ENCODE results near the gene ZIM2.

The ZIM2 gene

GRCh38 chr19:56806639-56807038 lies 33.9 kb downstream of the ZIM2 start:
- DNase-seq, result no peak

GRCh38 chr19:56778351-56778750 lies 62.2 kb downstream of the ZIM2 start:
- no peak for DNase-seq

GRCh38 chr19:56769650-56770049 lies 70.9 kb downstream of the ZIM2 start:
- DNase-seq, result no peak

GRCh38 chr19:56765137-56765536 lies 75.4 kb downstream of the ZIM2 start:
- DNase-seq, result no peak

- no peak for DNase-seq
These were observed 76.3 kb downstream of the ZIM2 start for GRCh38 chr19:56764196-56764695.

- DNase-seq, result no peak
These were observed 79.7 kb downstream of the ZIM2 start for GRCh38 chr19:56760842-56761241.

- DNase-seq, result no peak
These were observed 81.0 kb downstream of the ZIM2 start for GRCh38 chr19:56759531-56759930.

GRCh38 chr19:56751078-56751489 lies 89.4 kb downstream of the ZIM2 start:
- DNase-seq, result no peak

GRCh38 chr19:56750658-56751057 lies 89.9 kb downstream of the ZIM2 start:
- no peak for DNase-seq

- DNase-seq, result no peak
These were observed 92.1 kb downstream of the ZIM2 start for GRCh38 chr19:56748378-56748777.

GRCh38 chr19:56746367-56746766 lies 94.2 kb downstream of the ZIM2 start:
- no peak for DNase-seq

- no peak for DNase-seq
These were observed 100.0 kb downstream of the ZIM2 start for GRCh38 chr19:56740501-56740900.

- no peak for DNase-seq
These were observed 104.0 kb downstream of the ZIM2 start for GRCh38 chr19:56736571-56736970.

GRCh38 chr19:56732976-56733375 lies 107.5 kb downstream of the ZIM2 start:
- no peak for DNase-seq

GRCh38 chr19:56727677-56728076 lies 112.8 kb downstream of the ZIM2 start:
- no peak for DNase-seq

GRCh38 chr19:56725829-56726424 lies 114.6 kb downstream of the ZIM2 start:
- no peak for DNase-seq

Data from CD4-positive, alpha-beta T cell treated with Interleukin-10 for 1 hour (primary cell).